ENCODE measurements around the gene ATXN1.

The ATXN1 gene

DNA sequence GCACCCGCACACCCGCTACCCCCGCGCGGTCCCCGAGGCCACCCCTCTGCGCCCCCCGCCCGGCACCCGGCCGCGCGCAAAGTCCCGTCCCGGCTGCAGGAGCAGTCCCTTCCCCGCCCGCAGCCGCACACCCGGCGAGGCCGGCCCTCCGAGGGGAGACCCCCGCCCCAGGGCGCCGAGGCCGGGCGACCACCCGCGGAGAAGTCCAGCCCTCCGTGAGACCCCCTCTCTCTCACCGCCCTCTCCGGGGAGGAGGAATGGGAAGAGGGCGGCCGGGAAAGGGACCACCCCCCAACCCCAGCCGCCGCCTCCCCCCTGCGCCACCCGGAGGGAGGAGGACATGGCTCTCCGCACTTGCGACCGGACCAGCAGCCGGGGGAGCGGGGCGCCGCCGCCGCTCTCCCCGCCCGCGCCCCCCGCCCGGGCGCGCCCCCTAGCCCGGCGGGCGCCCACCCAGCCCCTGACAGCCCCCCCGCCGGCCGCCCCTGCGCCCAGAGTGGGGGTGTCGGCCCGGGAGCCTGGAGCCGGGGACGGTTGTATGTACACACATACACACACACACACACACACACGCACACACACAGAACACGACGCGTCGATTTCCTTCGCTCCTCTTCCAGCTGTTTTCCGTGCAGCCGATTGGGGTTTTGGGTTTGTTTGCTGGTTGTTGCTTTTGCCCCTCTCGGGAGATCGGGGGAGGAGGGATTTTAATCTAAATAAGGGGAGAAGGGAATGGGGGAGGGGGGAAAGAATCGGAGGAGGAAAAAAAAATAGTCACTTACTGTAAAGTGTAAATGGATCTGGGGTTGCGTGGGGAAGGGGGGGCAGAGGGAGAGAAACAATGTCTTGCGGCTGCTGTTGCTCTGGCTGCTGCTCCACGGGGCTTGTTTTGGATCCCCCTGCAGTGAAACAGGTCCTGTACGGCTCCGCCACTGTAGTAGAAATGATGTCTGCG is at the start of gene ATXN1:
TSS of gene ATXN1 (minus strand) at position 945 of the 955 bp plus-strand sequence.
- H3K4me3 ChIP-seq (ENCODE audit: low read depth, low read length), result peak within 1 kb of the TSS; percentile 92
- no peak for DNase-seq (ENCODE audit: low read depth)
- TF ChIP-seq, protein P1, sequence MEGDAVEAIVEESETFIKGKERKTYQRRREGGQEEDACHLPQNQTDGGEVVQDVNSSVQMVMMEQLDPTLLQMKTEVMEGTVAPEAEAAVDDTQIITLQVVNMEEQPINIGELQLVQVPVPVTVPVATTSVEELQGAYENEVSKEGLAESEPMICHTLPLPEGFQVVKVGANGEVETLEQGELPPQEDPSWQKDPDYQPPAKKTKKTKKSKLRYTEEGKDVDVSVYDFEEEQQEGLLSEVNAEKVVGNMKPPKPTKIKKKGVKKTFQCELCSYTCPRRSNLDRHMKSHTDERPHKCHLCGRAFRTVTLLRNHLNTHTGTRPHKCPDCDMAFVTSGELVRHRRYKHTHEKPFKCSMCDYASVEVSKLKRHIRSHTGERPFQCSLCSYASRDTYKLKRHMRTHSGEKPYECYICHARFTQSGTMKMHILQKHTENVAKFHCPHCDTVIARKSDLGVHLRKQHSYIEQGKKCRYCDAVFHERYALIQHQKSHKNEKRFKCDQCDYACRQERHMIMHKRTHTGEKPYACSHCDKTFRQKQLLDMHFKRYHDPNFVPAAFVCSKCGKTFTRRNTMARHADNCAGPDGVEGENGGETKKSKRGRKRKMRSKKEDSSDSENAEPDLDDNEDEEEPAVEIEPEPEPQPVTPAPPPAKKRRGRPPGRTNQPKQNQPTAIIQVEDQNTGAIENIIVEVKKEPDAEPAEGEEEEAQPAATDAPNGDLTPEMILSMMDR (IDR thresholded peaks at IDR 0.05; ENCODE audit: low read depth, low read length, missing control alignments), result no peak

GRCh38 chr6:16810411-16810810 is 49.2 kb upstream of the ATXN1 start:
- no peak overlapping the region for H3K4me3 ChIP-seq (ENCODE audit: low read depth, low read length)
- TF ChIP-seq, protein P1 (IDR thresholded peaks at IDR 0.05; ENCODE audit: low read depth, low read length, missing control alignments), result no peak
- no peak for DNase-seq (ENCODE audit: low read depth)

GRCh38 chr6:16809753-16810358 is 48.6 kb upstream of the ATXN1 start:
- H3K4me3 ChIP-seq (ENCODE audit: low read depth, low read length), result no peak overlapping the region
- TF ChIP-seq, protein P1 (IDR thresholded peaks at IDR 0.05; ENCODE audit: low read depth, low read length, missing control alignments), result no peak
- no peak for DNase-seq (ENCODE audit: low read depth)

DNA sequence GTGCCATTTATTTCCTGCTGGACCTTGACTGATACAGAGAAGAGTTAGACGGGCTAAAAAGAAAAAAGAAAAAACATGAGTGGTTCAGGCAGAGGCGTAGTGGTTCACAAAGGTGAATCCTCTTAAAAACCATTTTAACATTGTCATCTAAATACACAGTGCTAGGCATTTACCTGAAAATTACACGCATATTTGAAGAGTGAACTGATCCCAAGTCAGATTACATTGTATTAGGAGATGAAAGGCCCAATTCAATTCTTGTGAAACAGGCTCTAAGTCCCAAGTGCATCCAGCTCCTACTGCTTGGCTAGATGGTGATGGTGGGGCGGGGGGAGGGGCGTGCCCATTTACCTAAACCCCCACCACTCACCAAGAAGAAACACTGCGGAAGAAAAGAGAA is 46.7 kb upstream of the ATXN1 start:
- H3K4me3 ChIP-seq (ENCODE audit: low read depth, low read length), result no peak overlapping the region
- TF ChIP-seq, protein P1 (IDR thresholded peaks at IDR 0.05; ENCODE audit: low read depth, low read length, missing control alignments), result no peak
- no peak for DNase-seq (ENCODE audit: low read depth)

GRCh38 chr6:16806363-16806762 is 45.1 kb upstream of the ATXN1 start:
- no peak for DNase-seq (ENCODE audit: low read depth)
- H3K4me3 ChIP-seq (ENCODE audit: low read depth, low read length), result no peak overlapping the region
- TF ChIP-seq, protein P1 (IDR thresholded peaks at IDR 0.05; ENCODE audit: low read depth, low read length, missing control alignments), result no peak

- no peak overlapping the region for H3K4me3 ChIP-seq (ENCODE audit: low read depth, low read length)
- TF ChIP-seq, protein P1 (IDR thresholded peaks at IDR 0.05; ENCODE audit: low read depth, low read length, missing control alignments), result no peak
- DNase-seq (ENCODE audit: low read depth), result no peak
Measured at GRCh38 chr6:16805243-16805950, 44.1 kb upstream of the ATXN1 start.
